ENCODE data around the gene TCL1B. TPM values are rescaled to one million over a fixed set of nuclear protein-coding genes. Genes with fewer than 3 reads are reported as not detected.
"Not testable (repeated sequence)": the region's sequence is repeated elsewhere in the genome, so short reads cannot be mapped to it uniquely, and the experiment has no call there.

The TCL1B gene, protein sequence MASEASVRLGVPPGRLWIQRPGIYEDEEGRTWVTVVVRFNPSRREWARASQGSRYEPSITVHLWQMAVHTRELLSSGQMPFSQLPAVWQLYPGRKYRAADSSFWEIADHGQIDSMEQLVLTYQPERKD
- total RNA-seq (2014; rRNA removed; shearing (Covaris generic)), result not detected in 2 replicates

DNA sequence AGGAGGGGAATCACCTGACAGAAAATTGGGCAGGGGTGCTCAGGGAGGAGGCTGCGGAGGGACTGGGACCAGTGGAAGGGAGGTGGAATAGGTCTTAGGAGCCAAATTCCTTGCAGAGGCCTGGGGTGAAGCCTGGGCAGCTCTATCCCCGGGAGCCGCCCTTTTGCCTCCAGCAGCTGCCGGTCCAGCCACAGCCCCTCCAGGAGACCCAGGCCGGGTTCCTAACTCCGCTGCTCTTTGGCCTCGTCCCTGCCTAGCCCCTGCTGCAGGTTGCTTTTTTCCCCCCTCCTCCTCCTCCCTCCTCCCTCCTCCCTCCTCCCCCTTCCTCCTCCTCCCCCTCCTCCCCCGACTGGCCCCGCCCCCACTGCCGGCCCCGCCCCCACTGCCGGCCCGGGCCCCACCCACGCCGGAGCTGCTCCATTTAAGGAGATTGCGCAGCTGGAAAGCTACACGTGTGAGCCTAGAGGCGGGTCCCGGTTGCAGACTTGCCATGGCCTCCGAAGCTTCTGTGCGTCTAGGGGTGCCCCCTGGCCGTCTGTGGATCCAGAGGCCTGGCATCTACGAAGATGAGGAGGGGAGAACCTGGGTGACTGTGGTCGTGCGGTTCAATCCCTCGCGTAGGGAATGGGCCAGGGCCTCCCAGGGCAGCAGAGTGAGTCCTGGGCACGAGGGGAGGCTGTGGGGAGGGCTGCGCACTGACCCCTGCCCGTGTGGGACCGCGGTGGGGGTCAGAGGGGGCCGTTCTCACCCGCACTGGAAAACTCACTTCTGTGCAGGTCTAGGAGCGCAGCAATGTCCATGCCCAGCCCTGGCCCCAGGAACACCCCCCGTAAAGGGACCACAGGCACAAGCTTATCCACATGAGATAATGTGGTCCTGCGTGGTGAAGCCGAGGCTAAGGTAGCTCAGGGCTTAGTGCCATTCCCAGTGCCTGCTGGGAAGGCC lies at the start of gene TCL1B:
Gene TCL1B, plus strand, starts transcription at position 449 of the 945 bp plus-strand sequence. Its CDS starts 42 bp downstream, at position 491.
- DNase-seq (ENCODE audit: low read depth), result no peak

DNA sequence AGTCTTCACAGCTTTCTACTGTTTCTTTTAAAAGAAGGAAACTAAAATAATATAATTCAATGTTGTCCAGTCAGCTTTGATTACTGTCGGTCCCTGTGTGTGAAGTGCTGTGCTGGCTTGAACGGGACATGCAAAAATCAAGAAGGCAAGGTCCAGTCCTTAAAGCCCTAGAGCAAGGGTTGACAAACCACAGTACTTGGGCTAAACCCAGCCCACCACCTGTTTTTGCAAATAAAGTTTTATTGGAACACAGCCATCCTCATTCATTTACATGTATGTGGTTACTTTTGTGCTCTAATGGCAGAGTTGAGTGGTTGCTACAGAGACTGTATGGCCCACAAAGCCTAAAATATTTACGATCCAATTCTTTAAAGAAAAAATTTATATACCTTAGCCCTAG lies 41.2 kb upstream of the TCL1B start:
- no peak for DNase-seq (ENCODE audit: low read depth)

DNA sequence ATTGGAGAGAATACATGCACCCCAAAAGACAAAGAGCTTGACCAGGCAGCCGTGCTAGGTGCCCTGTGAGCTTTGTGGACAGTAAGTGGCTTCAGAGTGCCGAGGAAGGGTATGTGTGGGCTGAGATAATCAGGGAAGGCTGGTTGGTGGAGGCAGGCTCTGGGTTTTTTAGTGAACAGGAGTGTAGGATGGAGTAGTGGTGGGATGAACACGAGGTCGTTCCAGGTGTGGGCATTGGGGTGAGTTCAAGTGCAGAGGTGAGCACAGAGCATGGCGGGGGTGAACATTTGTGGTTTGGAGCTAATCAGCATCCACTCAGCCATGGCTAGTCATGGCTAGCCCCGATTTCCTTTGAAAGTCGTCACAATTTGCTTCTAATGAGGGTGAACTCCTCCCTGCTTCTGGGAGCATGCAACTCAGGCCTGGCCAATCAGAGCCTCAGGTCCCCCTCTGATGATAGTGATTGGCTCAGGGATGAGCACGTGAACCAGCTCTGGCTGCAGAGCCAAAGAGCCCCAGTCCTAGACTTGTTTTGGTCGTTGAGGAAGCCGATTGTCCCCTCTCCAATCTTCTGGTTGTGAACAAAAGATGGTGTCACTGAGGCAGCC lies 40.7 kb upstream of the TCL1B start:
- DNase-seq (ENCODE audit: low read depth), result peak; percentile 9

DNA sequence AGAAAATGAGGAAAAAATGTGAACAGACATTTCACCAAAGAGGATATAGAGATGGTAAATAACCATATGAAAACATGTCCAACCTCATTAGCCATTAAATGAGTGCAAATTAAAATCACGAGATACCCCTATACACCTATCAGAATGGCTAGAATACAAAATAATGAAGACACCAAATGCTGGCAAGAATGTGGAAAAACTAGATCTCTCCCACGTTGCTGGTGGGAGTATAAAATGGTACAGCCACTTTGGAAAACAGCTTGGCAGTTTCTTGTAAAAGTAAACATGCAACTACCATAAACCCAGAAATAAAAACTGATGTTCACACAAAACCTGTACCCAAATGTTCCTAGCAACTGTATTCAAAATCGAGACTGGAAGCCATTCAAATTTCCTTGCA lies 38.3 kb upstream of the TCL1B start:
- DNase-seq (ENCODE audit: low read depth), result no peak

DNA sequence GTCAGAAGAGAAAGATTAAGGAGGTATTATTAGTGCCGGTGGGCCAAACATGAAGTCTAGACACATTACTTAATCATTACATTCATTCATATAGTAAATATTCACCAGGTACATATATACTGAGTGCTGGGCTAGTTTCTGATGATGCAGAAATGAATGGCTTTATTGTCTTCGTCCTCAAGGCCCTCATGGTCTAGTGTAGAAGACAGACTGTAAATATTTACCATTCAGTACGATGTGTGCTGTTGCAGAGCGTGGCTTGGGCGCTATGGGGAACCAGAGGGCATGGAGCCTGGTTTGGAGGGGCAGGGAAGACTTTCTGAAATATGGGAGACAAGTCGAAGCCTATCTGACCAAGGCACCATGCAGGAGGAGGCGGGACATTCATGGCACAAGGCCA lies 37.0 kb upstream of the TCL1B start:
- DNase-seq (ENCODE audit: low read depth), result no peak

DNA sequence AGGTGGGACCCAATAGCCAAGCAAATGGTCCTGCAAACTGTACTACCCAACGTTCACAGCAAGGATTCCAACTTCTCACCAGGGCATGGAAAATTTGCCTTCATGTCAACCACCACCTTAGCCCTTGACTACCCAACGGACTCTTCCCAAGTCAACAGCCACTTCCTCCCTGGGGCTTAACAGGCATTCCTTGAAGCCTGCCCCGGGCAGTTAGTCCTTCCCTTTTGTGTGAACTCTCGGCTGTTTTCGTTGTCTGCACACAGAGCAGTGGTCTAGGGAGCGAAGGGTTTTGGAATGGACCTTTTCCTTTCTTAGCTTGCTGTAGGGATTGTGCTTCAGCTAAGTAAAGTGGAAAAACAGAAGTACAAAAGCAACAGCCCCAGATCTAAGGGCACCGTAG lies 35.2 kb upstream of the TCL1B start:
- no peak for DNase-seq (ENCODE audit: low read depth)

DNA sequence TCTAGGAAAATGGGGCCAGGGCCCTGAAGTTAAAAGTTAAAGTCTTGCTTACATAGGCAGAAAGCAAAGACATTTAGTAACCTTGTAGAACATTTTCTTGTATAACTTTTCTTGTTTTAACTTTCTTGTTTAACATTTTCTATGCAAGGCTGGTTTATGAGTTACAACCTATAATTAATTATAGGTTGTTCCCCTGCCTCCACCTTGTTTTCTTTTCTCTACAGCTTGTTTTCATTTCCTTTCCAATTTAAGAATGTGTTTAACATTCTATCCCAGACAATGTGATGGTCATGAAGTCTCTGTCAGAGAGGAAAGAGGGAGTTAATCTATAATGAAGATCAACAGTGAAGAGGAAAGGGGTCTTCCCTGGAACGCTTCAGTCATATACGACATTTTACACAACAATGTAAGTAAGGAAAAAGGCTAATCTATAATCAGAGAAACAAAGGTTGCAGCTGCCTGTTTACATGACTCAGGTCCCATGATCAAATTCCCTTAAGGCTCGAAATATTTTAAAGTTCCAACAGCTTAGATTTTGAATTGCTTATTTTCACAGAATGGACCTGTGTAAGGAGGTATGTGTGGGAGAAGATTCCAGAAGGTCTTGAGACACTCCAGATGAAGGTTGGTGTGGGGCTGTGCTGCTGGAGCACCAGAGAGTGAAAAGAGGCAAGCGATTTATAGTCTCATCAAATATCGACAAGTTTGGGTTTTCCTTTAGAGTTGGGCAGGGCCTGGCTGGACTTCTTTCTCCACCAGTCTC lies 34.2 kb upstream of the TCL1B start:
- no peak for DNase-seq (ENCODE audit: low read depth)

DNA sequence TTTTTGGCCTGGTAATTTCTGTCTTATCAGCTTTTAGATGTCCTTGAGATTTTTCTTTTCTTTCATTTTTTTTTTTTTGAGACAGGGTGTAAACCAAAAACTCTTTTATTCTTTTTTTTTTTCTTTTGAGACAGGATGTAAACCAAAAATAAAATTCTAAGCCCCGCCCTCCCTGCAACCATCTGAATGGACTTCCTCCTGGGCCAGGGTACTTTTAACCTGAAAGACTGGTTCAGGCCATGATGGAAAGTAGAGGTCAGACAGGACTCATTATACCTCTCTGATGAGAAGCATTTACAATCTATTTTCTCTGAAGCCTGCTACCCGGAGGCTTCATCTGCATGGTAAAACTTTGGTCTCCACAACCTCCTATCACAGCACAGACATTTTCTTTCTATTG lies 33.5 kb upstream of the TCL1B start:
- DNase-seq (ENCODE audit: low read depth), result no peak

DNA sequence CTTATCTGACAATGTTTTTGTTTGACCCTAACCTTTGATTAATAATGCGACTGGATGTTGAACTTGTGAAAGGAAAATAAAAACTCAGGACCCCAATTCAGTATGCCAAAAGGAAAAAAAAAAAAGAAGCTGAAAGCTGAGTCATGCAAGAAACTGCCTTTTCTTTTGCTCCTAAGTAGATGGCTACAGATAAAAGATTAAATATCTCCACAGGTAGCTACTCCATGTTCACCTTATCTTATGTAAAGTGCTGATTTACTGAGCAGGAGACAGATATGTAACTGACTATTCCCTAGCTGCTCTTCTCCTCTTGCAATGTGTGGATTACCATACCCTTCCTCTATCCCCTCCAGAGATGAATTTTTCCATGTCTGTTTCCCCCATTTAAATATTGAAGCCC lies 30.8 kb upstream of the TCL1B start:
- no peak for DNase-seq (ENCODE audit: low read depth)

DNA sequence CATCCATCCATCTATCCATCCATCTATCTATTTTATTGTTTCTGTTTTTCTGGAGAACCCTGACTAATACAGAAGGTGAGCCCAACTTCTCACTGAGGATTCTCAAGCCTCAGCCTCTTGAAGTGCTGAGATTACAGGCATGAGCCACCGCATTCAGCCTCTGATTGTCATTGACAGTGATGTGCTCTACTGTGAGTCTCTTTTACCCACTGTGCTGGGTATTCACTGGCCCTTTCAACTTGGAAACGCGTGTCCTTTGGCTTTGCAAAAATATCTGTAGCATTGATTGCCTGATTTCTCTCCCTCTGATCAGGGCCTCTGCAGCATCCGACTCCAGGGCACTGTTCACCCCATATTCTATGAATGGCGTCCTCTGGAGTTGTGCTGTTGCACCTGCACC lies 29.6 kb upstream of the TCL1B start:
- no peak for DNase-seq (ENCODE audit: low read depth)

DNA sequence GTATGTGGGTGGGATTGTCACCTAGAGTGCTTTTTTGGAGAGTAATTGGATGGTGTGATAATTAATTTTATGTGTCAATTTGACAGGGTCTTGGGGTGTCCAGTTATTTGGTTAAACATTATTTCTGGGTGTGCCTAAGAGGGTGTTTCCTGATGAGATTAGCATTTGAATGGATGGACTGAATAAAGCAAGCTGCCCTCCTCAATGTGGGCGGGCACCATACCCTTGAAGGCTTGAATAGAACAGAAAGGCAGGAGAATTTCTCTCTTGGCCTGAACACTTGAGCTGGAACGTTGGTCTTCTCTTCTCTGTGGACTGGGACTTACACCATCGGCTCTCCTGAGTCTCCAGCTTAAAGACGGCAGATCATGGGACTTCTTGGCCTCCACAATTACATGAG lies 28.8 kb upstream of the TCL1B start:
- DNase-seq (ENCODE audit: low read depth), result no peak

DNA sequence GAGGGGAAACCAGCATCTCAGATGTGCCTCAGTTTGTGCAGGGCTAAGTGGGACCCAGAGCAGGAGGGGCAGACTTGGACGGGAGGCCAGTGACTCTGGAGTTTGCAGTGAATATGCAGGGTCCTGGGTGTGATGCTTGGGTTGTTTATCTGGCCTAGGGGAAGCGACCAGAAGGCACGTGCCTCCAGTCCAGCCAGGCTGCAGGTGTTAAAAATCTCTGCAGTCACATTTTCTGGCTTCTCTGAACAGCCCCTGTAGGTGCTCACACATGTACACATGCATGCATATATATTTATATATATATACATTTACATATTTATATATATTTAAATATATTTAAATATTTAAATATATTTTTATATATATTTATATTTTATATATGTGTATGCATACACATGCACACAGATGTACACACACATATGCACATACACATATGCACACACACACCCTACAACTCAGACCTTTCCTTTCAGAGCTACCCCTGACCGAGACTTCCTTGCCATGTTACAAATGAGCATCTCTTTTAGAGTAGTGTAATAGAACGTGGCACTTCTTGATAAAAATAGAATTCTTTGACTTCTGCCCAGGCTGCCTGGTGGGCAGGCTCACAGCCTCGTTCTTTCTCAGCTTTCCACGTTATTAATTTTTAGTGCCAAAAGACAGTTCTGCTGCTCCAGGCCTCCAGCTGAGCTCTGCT lies 26.8 kb upstream of the TCL1B start:
- DNase-seq (ENCODE audit: low read depth), result no peak

DNA sequence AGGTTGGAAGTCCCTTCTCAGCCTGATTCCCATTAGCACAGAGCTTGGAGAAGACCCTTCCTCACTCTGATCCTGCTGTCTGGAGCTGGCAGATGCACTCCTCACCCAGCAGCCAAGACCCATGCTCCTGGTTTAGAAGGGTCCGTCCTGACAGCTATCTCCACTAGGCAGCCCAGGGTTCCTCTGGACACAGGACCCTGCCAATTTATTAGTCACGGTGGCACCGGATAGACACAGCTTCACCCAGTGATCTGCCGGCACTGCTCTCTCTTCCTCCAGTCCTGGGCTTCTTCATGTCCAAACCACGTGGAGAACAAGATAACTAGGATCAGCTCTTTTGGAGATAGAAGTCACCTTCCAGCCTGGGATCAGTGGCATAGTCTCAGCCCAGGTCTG lies 26.2 kb upstream of the TCL1B start:
- no peak for DNase-seq (ENCODE audit: low read depth)

DNA sequence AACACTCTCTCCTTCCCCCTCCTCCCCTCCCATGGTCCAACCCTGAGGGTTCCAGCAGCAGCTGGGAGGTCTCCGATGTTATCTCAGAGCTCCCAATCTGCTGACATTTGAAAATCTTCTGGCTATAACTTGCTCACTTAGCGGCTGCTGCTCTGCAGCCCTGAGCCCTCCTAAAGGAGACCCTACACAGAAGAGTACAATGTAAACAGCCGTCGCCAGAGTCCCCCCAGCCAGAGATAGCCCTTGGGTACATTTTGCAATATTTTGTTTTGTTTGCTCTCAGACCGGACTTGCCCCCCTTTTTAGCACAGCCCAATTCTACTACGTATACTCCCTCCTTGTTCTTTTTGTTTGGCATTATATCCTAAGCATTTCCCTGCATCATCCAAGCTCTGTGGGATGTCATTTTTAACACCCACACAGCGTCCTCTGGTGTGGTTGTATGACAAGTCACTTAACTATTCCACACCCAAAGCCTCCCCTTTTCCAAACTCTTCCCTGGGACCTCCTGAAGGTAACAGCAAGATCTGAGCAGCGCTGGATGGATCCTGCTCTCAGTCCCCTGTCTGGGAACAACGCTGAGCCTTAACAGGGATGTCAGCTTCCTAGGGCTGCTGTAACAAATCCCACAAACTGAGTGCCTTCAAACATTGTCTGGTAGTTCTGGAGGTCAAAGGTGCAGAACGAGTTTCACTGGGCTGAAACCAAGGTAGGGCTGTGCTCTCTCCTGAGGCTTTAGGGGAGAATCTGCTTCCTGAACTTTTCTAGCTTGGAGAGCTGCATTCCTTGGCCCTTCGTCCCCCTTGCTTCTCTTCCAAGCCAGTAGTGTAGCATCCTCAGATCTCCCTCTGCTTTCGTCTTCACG lies 25.3 kb upstream of the TCL1B start:
- no peak for DNase-seq (ENCODE audit: low read depth)

DNA sequence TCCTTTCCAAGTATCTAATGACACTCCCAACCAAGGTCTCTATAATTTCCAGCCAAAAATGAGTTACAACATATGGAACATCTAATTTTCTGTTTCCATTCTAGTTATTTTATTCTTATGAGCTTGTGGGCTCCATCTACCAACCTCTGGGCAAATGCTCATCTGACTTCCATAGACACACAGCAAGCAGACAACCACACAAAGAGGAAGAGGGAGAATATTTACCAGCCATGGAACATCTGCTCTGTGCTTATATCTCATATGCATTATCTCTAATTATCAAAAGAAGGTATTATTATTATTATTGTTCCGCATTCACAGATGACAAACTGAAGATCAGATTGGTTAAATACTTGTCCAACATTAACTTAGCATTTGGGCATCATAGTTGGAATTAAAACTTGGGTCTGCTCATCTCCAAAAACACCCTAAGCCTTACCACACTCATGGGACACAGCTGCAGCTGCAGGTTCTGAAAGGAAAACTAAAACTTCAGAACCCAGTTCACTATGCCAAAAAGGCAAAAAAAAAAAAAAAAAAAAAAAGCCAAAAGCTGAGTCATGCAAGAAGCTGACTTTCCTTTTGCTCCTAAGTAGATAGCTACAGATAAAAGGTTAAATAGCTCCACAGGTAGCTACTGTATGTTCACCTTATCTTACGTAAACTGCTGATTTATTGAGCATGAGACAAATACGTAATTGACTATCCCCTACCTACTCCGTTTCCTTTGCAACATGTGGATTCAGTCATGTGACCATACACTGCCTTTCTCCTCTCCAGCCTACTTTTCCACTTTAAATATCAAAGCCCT lies 23.6 kb upstream of the TCL1B start:
- DNase-seq (ENCODE audit: low read depth), result no peak

DNA sequence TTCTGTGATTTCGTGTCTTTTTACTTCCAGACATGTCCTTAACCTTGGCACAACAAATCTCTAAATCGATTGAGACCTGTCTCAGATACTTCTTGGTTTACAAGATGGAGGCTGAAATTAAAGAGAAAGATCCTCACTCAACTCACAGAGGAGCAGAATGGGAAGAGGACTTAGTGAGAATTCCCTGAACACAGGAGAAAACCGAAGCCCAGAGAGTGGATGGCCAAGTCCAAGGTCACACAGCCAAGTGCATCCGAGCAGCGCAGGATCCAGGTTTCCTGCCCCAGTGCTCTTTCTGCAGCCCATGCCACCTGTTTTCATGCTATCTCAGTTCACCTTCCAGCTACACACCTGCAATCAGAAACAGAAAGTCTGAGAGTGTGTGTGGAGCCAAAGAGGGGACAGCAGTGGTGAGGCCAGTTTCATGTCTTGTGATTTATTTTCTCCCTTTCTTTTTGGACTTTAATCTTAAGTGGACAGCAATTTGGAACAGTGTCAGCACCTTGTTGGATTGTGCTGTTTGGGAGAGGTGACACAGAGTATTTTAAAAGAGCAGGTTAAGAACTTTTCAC lies 22.9 kb upstream of the TCL1B start:
- DNase-seq (ENCODE audit: low read depth), result no peak

DNA sequence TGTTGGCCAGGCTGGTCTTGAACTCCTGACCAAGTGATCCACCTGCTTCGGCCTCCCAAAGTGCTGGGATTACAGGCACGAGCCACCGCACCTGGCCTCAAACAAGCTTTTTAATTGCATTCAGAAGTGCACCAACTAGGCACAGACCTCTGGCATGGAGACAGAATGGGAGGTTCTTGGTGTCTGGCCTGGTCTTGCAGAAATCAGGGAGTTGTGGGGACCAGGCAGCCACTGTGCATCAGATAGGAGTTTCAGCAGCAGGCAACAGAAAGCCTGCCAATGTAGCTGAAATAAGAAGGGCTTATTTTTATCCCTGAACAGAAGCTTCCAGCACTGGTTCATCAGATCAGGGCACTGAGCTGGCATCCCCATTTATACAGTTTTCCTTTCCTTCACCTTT lies 22.2 kb upstream of the TCL1B start:
- DNase-seq (ENCODE audit: low read depth), result no peak

DNA sequence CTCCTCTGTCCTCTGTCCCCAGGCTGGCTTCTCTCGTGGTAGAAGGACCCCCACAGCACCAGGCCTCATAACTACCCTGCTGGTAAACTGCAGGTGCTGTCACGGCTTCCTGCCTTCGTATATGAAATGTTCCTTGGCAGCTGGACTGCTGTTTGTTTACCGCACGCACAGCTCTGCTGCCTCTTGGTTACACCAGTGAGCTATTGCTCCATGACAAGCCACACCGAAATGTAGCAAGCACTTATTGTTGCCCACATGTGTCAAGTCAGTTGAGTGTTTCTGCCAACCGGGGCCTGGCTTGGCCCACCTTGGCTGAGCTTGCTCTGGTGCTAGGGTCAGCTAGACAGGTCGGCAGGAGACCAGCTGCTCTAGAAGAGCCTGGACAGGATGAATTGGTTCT lies 21.7 kb upstream of the TCL1B start:
- DNase-seq (ENCODE audit: low read depth), result no peak

DNA sequence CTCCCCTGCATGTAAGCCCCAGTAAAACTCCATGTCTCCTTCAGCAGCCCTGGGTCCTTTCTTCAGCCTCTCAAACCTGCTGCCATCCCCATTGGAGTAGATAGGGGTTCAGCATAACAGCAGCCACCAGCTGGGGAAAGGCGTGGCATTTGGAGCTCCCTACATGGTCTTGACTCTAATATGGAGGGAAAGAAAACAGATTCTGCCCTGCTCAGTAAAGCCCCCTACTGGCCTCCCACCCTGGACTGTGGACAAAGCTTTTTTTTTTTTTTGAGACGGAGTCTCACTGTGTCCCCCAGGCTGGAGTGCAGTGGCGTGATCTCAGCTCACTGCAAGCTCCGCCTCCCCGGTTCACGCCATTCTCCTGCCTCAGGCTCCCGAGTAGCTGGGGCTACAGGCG lies 20.7 kb upstream of the TCL1B start:
- not testable (repeated sequence) for DNase-seq (ENCODE audit: low read depth)

All from M059J (cell line).